NCI-H446 (cell line): ENCODE results near the gene SLC2A4RG.

Experiments used
- DNase-seq, 2 experiments: peaks; one replicate each; lab custom pipeline; 2025; lab: John Stamatoyannopoulos, UW

SLC2A4RG gene

DNA sequence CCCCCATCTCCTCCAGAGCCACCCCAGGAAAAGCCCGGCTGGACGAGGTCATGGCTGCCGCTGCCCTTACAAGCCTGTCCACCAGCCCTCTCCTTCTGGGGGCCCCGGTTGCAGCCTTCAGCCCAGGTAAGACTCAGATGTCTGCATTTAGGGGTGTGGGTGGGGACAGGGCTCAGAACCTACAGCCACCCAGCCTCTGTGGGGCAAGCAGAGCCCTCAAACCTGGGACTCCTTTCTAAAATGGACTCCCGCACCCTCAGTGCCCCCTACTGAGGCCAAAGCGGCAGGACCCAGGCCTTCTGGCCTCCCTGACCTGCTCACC is 1.7 kb downstream of the SLC2A4RG start:
- DNase-seq: no peak

GRCh38 chr20:63741676-63742380 is 2.3 kb downstream of the SLC2A4RG start:
- no peak for DNase-seq

DNA sequence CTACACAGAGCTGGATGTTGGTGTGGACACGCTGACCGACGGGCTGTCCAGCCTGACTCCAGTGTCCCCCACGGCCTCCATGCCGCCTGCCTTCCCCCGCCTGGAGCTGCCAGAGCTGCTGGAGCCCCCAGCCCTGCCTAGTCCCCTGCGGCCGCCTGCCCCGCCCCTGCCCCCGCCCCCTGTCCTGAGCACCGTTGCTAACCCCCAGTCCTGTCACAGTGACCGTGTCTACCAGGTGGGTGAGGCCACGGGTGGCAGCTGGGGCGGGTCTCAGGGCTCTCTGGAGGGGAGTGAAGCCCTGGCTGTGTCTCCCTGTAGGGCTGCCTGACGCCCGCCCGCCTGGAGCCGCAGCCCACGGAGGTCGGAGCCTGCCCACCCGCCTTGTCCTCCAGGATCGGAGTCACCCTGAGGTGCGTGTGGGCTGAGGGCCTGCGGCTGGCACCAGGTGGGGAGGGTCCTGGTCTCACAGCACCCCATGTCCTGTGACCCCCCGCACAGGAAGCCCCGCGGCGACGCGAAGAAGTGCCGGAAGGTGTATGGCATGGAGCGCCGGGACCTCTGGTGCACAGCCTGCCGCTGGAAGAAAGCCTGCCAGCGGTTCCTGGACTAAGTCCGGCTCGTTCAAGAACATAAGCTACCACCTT is 2.9 kb downstream of the SLC2A4RG start:
- no peak for DNase-seq

- no peak for DNase-seq
Measured at GRCh38 chr20:63743210-63743970, 3.8 kb downstream of the SLC2A4RG start.

DNA sequence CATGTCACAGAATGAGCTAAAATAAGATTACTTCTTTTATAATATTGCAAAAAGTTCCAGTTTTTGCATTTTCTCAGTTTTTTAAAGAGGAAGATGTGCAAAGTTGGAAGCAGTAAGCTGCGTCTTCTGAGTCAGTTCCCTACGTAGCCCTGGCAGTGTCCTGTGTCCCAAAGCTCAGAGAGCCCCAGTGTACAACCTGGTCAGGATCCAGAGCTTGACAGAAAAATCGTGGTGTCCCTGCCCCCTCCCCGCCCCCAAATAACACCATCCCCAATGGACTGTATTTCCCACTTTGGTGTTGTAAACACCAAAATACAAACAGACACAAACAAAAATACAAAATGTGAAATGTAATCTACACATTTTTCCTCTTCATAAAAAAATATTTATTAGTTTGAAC is 4.6 kb downstream of the SLC2A4RG start:
- DNase-seq: no peak

DNA sequence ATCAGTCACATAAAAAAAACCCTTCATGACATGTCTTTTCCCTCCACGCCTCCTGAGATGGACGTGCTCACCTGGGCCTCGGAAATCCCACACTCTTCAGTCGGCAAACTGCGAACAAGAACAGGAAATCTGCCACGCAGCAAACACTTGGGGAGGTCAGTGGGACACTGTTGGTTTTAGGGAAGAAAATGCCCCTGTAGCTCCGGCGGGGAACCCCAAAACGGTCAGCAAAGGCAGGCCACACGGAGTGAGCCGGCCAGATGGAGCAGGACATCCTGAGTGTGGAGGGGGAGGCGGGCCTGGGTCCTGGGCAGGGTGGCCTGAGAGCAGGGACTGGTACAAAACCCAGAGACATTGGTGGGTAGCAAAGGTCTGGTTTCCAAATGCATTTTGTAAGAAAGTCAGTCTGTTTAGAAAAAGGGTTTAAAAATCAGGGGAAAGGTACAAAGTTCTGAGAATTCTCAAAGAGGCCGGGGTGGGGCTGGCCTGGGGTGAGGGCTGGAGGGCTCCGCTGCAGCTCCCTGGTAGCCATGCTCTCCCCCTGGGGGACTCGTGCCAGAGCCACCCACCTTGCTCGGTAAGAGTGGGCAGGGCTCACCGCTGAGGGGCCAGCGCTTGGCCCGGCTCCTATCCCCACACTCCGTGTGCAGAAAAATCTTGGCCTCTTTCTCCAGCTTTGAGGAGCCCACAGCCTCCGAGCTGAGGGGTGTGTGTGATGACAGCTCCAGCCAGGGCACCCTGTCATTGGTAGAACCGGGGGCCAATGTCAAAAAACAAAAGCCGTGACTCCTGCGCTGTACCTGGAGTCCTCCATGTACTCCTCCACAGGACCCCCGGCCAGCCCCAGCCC is 5.2 kb downstream of the SLC2A4RG start:
- no peak for DNase-seq

DNA sequence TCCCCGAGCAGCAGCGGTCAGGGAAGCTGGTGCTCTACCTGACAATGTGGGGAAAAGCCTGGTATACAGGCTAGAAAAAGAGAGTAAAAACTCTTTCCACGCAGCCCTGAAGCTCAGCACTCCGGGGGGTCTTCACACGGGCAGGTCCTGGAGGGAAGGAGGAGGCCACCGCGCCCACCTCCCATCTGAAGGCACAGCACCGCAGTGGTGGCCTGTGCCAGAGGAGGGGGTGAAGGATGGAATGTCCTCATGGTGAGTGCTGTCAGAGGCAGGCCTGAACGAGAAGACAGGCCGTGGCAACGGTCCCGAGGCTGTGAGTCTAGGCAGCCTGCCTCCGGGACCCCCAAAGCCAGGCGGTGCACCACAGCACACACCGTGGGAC is 5.8 kb downstream of the SLC2A4RG start:
- DNase-seq: no peak

DNA sequence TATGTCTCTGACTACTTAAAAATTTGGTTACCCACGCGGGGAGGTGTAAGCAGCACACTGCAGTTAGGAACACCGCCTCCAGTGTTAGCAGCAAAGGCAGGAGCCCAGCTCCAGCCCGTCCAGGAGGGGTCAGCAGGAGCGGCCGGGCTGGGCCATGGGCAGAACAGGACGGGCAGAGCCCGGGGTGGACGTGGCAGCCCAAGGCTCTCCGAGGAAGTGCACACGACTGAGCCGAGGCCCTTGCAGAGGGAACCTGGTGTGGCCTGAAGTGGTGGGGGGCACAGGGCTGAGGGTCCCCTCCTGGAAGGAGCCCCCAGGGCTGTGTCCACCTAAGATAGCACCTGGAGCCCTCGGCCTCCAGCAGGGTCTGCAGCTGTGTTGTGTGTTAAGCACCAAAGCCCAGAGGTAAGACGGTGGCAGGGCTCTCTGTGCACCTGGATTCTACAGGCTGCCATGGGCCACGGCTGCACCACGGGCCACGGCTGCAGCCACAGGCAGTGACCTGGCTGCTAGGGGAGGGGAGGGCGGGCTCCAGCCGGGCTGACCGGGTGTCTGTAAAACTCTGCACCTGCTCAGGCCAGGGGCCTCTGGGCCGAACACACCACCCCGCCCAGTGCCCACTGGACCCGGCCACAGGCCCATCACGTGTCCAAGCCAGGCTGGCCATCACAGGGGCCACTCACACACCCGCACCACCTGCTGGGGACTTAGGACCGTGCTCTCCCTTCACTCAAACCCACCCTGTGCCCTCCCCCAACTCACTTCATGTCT is 6.6 kb downstream of the SLC2A4RG start:
- DNase-seq: no peak

DNA sequence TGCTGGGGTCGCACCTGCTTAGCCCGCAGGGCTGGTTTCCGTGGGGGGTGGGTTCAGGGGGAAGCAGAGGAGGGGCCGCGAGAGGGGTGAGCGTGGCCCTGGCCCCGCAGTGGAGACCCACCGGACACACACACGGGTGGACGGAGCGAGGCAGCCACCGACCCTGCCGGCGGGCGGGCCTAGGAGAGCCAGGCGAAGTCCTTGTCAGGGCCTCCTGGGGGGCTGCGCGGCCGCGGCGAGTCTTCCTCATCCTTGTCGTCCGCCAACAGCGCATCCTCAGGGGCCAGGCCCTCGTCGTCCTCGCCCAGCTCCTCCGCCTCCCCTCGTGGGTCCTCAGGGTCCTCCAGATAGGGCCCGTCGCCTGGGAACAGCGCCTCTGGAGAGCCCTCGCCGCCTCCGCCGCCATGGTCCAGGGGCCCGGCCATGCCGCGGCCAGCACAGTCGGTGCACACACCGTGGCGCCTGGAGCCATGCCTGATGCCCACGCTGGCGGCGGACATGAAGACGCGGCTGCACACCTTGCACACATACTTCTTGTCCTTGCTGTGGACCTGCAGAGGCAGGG is 7.3 kb downstream of the SLC2A4RG start:
- no peak for DNase-seq

GRCh38 chr20:63747622-63748069 is 8.1 kb downstream of the SLC2A4RG start:
- no peak for DNase-seq

- no peak for DNase-seq
Measured at GRCh38 chr20:63748070-63748933, 8.7 kb downstream of the SLC2A4RG start.

DNA sequence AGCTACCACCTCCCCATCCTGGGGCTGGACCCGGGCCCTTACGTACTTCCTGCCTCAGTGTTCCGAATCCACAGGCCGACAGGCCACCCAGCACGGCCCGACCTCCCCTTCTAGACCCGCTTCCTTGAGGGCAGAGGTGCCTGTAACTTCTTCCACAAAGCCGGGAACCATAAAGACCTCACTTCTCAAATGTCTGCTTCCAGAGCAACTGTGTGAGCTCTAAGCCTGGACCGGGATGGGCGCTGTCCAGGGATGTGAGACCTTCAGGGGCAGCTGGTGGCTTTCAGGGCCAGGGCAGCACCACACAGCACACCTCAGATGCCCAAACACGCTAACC is 9.3 kb downstream of the SLC2A4RG start:
- DNase-seq: no peak

DNA sequence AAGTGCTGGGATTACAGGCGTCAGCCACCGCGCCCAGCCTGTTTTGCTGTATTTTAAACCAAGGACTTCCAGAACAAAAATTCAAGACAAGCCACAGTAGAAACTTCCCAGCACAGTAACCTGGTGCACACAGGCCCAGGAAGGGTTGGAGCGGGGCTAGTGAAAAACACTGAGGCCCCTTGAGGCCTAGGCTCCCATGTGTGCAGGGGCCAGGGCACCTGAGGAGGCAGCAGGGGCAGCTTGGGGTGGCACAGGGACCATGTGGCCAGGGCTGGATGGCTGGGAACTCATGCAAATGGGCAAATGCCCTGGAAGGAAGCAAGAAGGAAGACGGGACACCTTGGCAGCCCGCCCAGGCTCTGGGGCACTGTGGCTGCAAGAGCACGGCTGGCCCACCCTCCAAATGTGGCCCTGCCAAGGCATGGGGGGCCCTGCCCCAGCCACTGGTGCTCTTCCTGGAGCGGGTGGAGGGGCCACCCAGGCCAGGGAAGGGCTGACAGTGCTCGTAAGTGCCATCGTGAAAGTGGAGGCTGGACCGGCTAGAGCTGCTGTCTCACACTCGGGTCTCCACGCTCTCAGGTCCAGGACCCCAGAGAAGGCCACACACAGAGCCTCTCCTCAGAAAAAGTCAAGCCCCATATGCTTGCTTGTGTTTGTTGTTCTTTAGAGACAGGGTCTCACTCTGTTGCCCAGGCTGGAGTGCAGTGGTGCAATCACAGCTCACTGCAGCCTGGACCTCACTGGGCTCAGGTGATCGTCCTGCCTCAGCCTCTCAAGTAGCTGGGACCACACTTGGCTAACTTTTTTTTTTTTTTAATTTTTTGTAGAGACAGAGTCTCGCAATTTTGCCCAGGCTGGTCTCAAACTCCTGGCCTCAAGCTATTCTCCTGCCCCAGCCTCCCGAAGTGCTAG is 10.3 kb downstream of the SLC2A4RG start:
- no peak for DNase-seq

DNA sequence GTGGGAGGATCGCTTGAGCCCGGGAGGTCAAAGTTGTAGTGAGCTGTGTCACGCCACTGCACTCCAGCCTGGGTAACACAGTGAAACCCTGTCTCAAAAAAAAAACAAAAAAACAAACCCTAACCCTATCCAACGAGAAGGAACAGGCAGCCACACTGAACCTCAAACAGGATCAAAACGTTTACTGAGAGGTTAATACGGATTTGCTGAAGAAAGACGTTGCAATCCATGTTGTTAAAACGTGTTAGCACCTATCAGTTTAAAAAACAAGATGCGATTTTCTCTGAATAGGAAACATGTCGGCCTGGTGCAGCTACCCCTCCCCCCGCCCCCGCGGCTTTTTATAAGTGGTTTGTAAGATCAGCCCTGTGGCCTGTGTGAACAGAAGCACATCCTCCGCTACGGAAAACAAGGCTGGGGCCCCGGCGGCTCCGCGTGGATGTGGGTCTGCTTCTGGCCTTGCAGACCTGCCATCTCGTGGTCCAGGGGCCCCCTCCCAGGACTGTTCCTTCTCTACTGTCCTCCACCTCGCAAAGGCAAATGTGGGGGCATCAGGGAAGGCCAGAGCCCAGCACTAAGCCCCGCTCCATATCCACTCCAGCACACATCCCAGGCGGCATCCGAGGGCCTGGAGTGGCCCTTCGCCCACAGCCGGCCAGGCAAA is 11.4 kb downstream of the SLC2A4RG start:
- DNase-seq: no peak

DNA sequence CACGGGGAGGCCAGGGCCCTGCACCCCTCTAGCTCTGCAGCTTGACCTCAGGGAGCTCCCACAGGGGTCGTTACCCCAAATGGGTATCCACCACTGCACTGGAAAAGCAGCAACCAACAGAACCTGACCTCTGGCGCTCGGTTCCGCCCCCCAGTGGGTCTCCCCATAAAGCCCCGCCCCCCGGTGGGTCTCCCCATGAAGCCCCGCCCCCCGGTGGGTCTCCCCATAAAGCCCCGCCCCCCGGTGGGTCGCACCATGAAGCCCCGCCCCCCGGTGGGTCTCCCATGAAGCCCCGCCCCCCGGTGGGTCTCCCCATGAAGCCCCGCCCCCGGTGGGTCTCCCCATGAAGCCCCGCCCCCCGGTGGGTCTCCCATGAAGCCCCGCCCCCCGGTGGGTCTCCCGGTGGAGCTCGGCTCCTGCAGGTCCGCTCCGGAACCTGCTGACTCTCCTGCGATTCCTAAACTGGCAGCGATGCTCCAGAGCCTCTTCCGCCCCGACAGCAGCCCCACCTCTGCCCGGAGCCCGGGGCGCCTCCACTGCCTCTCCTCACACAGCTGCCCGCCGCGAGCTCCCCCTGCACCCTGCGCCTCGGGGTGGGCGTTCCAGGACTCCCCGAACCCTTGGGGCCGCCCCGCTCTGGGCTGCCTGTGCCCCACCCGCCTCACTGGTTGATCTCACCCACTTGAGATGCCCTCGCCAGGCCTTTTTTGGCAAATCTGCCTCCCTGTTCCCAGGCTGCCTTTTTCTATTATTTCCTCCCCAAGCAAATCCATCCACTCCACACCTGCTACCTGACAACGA is 12.1 kb downstream of the SLC2A4RG start:
- no peak for DNase-seq

DNA sequence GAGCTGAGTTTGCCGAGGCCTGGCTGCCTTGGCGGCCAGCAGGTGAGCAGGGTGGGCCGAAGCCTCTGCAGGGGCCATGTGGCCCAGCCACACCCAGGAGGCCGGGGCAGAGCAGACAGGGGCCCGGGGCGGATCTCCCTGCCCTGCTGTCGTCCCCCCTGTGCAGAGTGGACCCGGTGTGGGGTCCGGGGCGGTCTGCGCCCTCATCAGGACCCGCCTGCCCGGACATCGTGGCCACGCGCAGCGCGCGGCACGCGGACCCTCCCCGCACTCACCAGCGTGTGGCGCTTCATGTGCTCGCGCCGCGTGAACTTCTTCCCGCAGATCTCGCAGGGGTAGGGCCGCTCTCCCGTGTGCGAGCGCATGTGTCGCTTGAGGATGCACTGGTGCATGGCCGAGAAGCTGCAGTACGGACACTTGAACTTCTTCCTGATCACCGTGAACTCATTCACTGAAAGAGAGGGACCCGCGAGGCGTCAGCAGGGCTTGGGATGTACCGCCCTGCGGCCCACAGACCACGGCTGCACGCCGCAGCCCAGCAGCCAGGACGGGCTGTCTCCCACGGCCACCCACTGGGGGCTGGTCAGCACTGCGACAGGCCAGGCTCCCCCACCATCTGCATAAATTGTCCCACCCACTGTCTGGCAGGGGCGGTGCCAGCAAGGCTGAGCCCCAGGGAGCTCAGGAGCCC is 13.0 kb downstream of the SLC2A4RG start:
- DNase-seq: no peak

DNA sequence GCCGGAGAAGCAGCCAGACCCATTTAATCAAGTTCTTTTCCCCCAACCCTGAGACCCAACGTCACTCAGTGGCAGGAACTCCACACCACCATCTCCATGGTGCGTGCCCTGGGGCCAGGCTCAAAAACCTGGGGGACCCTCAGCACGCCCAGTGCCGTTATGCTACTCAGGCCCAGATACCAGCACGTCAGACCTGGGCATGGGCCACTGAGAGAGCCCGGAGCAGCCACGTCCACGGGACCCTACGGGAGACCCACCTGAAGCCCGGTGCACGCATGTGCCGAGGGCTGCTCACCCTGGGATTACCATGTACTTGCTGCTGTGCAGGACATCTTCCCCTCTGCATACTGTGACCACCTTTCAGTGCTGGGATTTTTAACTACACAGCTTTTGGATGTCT is 13.8 kb downstream of the SLC2A4RG start:
- DNase-seq: no peak
